ENCODE measurements around the gene MROH2A.
"Not testable (repeated sequence)": the region's sequence is repeated elsewhere in the genome, so short reads cannot be mapped to it uniquely, and the experiment has no call there.

MROH2A gene, protein sequence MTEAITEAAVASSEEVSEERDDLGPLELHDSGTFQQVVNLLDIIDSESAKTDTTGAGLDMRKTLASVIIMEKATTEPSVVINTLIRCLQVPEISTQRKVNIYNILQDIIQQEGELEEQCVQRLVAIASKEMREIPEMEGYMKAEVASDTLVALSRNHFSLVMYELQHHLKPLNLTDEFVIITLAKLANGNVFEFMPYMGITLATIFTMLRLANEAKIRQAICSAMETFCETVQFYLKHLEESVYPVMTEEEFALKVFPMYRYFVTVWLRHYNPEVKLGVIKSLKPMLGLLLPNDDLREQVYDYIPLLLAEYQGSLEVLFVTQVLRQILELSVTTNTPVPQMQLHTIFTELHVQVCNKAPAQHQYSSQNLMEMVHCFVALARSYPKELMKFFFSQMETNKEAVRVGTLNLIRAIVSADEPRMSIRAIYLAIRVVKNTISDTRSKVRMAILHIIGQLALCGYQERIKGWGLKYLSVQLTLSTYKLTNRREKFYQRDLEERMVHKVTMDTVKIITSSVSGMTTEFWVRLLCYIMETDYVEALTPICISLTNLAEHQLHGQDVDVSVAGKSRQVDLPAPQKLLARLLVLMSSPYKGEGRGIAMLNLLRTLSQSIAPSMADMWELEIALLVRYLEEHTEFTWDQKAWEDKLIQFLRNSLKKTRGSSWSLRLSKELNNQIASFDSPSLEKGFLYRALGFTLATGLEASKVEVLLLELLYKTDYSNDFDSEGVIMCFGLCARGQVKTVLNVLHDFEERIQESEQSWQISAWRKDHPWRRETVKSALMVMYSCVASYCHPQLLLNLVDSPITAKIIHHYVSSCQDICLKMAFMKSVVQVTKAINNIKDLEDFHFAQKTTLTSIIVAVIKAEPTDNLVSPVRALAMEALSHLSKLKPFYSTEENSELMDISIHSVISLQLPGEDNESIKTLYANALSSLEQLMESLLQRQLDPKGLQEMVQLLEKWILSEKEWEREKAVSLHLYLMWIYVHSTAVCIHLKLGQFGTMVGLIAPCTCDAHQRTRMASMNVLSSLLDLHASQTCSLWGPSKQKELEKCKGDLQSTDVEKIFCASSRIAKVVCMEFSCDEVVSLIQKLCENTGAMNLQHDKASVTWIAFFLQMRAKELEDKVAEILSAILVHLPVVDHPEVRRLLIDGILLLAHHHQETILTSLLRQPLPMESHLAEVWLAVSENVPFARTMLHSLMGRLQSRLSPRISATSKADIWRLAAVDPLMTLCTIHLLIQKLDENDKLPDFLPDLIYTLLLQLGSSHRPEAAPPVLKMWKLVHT (N-terminal part only)

DNA sequence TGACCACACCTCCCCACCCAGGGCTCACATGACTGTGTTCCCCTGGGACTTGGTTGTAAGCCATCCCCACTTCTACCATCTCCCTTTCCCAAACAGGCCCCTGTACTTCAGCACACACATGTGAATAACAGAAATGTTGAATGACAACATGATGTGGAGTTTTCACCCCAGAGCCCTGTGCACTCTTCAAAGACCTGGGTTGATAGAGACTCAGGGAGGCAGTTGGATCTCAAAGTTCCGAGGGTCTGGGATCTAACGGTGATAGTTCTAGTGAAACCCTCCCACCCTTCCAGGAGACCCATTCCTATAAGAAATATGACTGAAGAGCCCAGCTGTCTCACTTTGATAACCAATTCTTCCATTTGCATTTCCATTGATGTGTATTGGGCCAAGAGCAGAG, at the start of gene MROH2A:
MROH2A (plus strand) TSS at position 301 of the 400 bp plus-strand sequence. CDS start 1,029 bp downstream, outside the sequence.
- DNase-seq: no peak

DNA sequence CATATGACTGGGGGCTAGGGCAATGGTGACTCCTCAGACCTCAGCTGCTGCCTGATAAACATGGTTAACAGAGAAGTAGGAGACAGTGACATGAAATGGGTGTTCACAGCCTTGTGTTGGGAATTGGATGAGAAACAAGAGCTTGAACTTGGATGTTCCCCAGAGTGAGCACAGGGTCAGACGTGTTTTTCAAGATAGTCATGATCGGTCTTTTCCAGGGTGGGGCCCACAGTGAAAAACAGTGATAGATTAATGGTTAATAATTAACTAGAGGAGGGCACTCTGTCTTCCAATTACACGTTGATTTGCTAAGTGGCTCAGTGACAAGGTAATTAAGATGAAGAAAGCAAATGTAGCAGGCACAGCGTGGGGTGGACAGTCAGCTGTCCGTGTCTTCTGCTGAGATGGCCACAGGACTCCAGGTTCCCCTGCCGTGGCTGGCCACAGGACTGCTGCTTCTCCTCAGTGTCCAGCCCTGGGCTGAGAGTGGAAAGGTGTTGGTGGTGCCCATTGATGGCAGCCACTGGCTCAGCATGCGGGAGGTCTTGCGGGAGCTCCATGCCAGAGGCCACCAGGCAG, 49.3 kb upstream of the MROH2A start, which contains the start of gene UGT1A3:
UGT1A3 (plus strand) TSS at position 320 of the 579 bp plus-strand sequence; CDS start at position 405, 85 bp downstream.
- no peak for DNase-seq

DNA sequence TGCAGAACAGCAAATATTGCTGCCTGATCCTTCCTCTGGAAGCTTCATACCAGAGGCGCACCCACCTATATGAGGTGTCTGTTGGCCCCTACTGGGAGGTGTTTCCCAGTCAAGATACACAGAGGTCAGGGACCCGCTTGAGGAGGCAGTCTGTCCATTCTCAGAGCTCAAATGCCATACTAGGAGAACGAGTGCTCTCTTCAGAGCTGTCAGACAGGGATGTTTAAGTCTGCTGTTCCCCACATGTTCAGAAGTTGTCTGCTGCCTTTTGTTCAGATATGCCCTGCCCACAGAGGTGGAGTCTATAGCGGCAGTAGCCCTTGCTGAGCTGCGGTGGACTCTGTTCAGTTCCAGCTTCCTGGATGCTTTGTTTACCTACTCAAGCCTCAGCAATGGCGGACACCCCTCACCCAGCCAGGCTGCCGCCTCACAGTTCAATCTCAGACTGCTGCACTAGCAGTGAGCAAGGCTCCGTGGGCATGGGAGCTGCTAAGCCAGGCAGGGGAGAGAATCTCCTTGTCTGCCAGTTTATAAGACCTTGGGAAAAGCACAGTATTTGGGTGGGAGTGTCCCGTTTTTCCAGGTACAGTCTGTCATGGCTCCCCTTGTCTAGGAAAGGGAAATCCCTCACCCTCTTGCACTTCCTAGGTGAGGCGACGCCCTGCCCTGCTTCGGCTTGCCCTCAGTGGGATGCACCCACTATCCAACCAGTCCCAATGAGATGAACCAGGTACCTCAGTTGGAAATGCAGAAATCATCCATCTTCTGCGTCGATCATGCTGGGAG, 41.1 kb upstream of the MROH2A start:
- DNase-seq: not testable (repeated sequence)

DNA sequence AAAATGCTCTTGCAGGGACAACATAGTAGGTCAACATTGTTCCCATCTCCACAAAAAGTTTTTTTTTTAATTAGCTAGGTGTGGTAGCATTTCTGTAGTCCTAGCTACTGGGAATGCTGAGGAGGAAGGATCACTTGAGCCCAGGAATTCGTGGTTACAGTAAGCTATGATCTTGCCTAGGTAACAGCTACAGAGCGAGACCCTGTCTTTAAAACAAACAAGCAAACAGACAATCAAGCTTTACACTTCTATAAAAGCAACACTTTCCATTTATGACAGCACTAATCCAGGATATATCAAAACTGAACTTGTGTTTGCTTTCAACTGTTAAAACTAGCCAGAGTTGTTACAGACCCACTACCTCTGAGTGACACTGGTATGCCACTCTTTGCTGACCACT, 37.3 kb upstream of the MROH2A start:
- DNase-seq: no peak

DNA sequence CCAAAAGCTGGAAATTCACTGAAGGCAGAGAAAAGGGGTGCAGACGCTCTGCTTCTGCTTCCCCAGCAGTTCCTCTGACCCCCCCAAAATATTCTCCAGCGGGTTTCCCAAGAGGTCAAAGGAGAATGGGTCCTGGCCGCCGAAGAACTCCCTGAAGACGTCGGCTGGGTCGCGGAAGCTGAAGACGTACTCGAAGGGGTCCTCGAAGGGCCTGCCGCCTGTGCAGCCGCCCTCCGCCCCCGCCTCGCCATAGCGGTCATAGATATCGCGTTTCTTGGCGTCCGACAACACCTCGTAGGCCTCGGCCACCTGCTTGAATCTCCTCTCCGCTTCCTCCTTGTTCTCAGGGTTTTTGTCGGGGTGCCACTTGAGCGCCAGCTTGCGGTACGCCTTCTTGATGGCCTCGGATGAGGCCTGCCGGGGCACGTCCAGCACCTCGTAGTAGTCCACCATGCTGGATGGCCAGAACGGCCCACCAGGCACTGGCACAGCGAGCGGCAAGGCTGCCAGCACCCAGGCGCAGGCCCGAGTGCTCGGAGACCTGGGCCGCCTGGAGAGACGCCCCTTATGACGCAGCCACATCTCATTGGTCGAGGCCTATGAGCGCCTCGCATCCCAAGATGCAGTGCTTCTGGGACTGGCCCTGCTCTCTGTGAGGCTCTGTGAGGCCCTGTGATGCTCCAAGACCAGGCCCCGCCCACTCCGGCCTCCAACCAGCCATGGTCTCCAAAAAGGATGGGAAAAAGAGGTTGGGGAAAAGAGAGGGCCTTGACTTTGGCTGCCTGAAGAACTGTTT, 34.5 kb upstream of the MROH2A start:
- DNase-seq: no peak

- no peak for DNase-seq
Observed at GRCh38 chr2:233745073-233745755, 32.9 kb upstream of the MROH2A start.

DNA sequence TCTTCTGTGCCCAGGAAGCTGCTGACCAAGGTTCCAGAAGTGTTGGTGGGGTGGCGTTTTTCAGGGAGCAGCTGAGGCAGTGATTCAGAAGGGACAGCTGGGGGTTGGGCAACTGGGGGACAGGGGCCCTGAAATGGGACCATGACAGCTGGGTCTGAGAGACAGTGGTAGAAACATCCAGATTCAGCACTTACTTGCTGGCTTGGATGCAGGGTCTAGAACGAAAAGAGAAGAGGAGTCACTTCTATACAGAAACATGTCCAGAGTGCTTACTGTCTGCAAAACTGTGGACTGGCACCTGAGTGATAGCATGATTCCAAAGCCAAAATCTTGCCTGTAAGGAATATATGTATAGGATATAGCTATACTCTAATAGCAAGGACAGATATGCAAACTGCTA, 32.3 kb upstream of the MROH2A start:
- DNase-seq: not testable (repeated sequence)

- DNase-seq: no peak
Observed at GRCh38 chr2:233746475-233747282, 31.5 kb upstream of the MROH2A start.

DNA sequence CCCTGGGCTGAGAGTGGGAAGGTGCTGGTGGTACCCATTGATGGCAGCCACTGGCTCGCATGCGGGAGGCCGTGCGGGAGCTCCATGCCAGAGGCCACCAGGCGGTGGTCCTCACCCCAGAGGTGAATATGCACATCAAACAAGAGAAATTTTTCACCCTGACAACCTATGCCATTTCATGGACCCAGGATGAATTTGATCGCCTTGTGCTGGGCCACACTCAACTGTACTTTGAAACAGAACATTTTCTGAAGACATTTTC, 30.9 kb upstream of the MROH2A start:
- DNase-seq: no peak

DNA sequence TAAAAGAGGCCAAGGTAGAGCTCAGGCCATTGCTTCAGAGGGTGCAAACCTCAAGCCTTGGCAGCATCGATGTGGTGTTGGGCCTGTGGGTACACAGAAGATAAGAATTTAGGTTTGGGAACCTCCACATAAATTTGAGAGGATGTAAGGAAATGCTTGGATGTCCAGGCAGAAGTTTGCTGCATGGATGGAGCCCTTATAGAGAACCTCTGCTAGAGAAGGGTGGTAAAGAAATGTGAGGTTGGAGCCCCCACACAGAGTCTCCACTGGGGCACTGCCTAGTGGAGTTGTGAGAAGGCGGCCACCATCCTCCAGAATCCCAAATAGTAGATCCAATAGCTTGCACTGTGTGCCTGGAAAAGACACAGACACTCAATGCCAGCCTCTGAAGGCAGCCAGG, 27.4 kb upstream of the MROH2A start:
- not testable (repeated sequence) for DNase-seq

- not testable (repeated sequence) for DNase-seq
Observed at GRCh38 chr2:233751212-233752009, 26.7 kb upstream of the MROH2A start.

DNA sequence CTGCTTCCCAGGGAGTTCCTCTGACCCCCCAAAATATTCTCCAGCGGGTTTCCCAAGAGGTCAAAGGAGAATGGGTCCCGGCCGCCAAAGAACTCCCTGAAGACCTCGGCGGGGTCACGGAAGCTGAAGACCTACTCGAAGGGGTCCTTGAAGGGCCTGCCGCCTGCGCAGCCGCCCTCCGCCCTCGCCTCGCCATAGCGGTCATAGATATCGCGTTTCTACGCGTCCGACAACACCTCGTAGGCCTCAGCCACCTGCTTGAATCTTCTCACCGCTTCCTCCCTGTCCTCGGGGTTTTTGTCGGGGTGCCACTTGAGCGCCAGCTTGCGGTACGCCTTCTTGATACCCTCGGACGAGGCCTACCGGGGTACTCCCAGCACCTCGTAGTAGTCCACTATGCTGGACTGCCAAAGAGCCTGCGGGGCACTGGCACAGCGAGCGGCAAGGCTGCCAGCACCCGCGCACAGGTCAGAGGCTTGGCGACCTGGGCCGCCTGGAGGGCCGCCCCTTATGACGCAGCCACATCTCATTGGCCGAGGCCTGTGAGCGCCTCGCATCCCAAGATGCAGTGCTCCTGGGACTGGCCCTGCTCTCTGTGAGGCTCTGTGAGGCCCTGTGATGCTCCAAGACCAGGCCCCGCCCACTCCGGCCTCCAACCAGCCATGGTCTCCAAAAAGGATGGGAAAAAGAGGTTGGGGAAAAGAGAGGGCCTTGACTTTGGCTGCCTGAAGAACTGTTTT, 23.1 kb upstream of the MROH2A start:
- DNase-seq: no peak

DNA sequence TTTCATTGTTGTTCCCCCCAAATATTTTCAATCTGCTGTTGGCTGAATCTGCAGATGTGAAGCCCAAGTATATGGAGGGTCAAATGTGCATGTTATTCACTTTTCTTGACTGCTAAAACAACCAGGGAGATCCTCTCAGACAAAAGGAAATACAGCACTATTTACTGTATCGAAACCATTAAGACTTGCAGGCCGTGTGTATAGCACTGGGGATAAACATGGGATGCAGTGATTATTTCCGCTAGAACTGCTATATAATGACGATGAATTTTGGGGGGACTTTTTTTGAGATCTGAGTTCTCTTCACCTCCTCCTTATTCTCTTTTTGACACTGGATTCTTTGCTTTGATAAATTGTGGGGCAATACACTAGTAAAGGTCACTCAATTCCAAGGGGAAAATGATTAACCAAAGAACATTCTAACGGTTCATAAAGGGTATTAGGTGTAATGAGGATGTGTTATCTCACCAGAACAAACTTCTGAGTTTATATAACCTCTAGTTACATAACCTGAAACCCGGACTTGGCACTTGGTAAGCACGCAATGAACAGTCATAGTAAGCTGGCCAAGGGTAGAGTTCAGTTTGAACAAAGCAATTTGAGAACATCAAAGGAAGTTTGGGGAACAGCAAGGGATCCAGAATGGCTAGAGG, 21.6 kb upstream of the MROH2A start:
- no peak for DNase-seq

DNA sequence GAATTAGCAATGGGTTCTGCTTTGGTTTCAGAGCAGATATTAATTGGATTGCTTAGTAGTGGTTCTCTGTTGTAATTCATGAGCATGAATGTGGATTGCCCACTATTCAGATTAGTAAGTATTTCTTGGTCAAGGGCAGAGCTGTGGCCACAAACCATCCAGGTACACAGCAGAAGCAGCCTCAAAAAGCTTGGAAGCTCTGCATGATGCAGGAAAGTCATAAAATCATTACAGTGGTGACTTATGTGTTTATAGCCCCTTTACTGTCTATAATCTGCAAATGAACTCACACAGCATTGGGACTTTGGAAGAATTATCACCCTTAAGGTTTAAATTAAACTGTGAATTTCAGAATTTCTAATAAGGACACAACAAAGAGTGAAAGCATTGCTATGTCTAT, 20.0 kb upstream of the MROH2A start:
- no peak for DNase-seq

- DNase-seq: no peak
Observed at GRCh38 chr2:233758849-233759248, 19.3 kb upstream of the MROH2A start.

DNA sequence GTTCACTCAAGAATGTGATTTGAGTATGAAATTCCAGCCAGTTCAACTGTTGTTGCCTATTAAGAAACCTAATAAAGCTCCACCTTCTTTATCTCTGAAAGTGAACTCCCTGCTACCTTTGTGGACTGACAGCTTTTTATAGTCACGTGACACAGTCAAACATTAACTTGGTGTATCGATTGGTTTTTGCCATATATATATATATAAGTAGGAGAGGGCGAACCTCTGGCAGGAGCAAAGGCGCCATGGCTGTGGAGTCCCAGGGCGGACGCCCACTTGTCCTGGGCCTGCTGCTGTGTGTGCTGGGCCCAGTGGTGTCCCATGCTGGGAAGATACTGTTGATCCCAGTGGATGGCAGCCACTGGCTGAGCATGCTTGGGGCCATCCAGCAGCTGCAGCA, 18.1 kb upstream of the MROH2A start, which contains the start of gene UGT1A1:
UGT1A1 (plus strand) TSS at position 228 of the 400 bp plus-strand sequence; CDS start at position 246, 18 bp downstream.
- no peak for DNase-seq

Data from hippocampal formation (tissue), 2 donors.